ENCODE data around the gene GPR143.

GPR143 gene

GRCh38 chrX:9767375-9767774, 1.7 kb upstream of the GPR143 start:
- Histone ChIP-seq H3K4me1 (ENCODE audit: insufficient read depth, insufficient read length) (peaks cover 2% of the 10 kb centered on the region), H3K9me3 (ENCODE audit: insufficient read depth, low read length) (no peaks in the 10 kb centered on the region), H3K4me3 (ENCODE audit: insufficient read length, low read depth) (no peak overlapping the region), H3K27me3 (ENCODE audit: insufficient read depth, insufficient read length) (no peaks in the 10 kb centered on the region), H3K36me3 (ENCODE audit: insufficient read depth, insufficient read length, low read length) (peaks cover 12% of the 10 kb centered on the region), H3K9ac (ENCODE audit: insufficient read length, low read depth) (no peak overlapping the region)
- DNase-seq (ENCODE audit: low read depth, low spot score): no peak
- TF ChIP-seq ZNF274 (IDR thresholded peaks at IDR 0.05; ENCODE audit: low read depth, low read length): no peak
- no peak for TF ChIP-seq YY1 (IDR thresholded peaks at IDR 0.05; ENCODE audit: insufficient read depth, insufficient read length)
- TF ChIP-seq SUZ12 (IDR thresholded peaks at IDR 0.05; ENCODE audit: extremely low read depth, insufficient read depth, insufficient read length): no peak

DNA sequence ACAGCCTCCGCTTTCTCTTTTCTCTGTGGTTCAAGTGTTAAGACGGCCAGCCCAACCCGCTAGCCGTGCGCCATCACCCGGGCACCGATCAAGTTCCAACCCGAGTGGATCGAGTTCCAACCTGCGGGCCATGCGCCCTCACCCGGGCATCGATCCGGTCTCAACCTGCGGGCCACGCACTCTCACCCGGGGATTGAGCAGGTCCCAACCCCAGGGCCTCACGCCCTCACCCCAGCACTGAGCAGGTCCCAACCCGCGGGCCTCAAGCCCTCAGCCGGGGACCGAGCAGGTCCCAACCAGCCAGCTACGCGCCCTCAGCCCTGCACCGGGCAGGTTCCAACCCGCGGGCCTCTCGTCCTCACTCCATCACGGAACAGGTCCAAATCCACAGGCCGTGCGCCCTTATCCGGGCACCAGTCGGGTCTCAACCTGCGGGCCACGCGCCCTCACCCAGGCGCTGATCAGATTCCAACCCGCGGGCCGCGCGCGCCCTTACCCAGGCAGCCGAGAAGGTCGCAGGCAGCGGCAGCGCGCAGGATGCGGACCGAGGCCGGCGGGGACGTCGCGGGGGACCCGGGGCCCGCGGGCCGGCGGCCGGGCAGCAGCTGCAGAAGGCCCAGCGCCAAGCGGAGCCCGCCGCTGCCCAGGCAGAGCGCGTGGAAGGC, 443 bp downstream of the GPR143 start:
- no peak for TF ChIP-seq ZNF274 (IDR thresholded peaks at IDR 0.05; ENCODE audit: low read depth, low read length)
- no peak for TF ChIP-seq YY1 (IDR thresholded peaks at IDR 0.05; ENCODE audit: insufficient read depth, insufficient read length)
- TF ChIP-seq SUZ12 (IDR thresholded peaks at IDR 0.05; ENCODE audit: extremely low read depth, insufficient read depth, insufficient read length): no peak
- H3K27me3 ChIP-seq (ENCODE audit: insufficient read depth, insufficient read length): no peaks in the 10 kb centered on the region
- peak overlapping the region; percentile 80 for H3K4me3 ChIP-seq (ENCODE audit: insufficient read length, low read depth)
- H3K36me3 ChIP-seq (ENCODE audit: insufficient read depth, insufficient read length, low read length): peaks cover 17% of the 10 kb centered on the region
- H3K9ac ChIP-seq (ENCODE audit: insufficient read length, low read depth): peak overlapping the region; percentile 90
- peaks cover 2% of the 10 kb centered on the region for H3K4me1 ChIP-seq (ENCODE audit: insufficient read depth, insufficient read length)
- no peaks in the 10 kb centered on the region for H3K9me3 ChIP-seq (ENCODE audit: insufficient read depth, low read length)
- DNase-seq (ENCODE audit: low read depth, low spot score): no peak

- H3K4me3 ChIP-seq (ENCODE audit: insufficient read length, low read depth): no peak overlapping the region
- H3K9me3 ChIP-seq (ENCODE audit: insufficient read depth, low read length): no peaks in the 10 kb centered on the region
- no peaks in the 10 kb centered on the region for H3K27me3 ChIP-seq (ENCODE audit: insufficient read depth, insufficient read length)
- H3K4me1 ChIP-seq (ENCODE audit: insufficient read depth, insufficient read length): no peaks in the 10 kb centered on the region
- H3K9ac ChIP-seq (ENCODE audit: insufficient read length, low read depth): no peak overlapping the region
- peaks cover 63% of the 10 kb centered on the region for H3K36me3 ChIP-seq (ENCODE audit: insufficient read depth, insufficient read length, low read length)
- no peak for TF ChIP-seq ZNF274 (IDR thresholded peaks at IDR 0.05; ENCODE audit: low read depth, low read length)
- no peak for TF ChIP-seq YY1 (IDR thresholded peaks at IDR 0.05; ENCODE audit: insufficient read depth, insufficient read length)
- TF ChIP-seq SUZ12 (IDR thresholded peaks at IDR 0.05; ENCODE audit: extremely low read depth, insufficient read depth, insufficient read length): no peak
- no peak for DNase-seq (ENCODE audit: low read depth, low spot score)
Measured at GRCh38 chrX:9759337-9759736, 6.3 kb downstream of the GPR143 start.

DNA sequence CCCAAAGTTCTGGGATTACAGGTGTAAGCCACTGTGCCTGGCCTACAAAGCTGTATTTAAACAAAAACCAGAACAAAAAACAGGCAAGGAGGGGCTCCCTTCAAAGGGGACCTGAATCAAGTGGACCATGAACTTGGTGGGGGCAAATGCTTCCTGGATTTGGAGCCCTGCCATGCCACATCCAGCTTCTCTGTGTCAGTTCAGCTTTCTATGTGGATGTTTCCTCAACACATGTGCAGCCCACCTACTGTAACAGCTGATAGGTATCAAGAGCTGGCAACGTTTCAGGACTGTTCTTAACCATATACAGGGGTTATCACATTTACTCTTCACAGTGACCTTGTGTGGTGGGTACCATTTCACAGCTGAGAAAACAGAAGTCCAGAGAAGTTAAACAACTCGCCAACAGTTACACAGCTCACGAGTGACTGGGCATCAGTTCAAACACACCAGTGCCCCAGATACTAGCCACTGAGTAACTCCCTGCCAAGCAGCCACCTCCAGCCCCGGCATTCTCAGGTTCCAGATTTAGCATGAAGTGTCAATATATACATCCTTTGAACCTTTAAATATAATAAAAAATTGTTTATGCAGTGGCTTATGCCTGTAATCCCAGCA, 7.5 kb downstream of the GPR143 start:
- no peaks in the 10 kb centered on the region for H3K27me3 ChIP-seq (ENCODE audit: insufficient read depth, insufficient read length)
- DNase-seq (ENCODE audit: low read depth, low spot score): no peak
- TF ChIP-seq YY1 (IDR thresholded peaks at IDR 0.05; ENCODE audit: insufficient read depth, insufficient read length) (no peak), SUZ12 (IDR thresholded peaks at IDR 0.05; ENCODE audit: extremely low read depth, insufficient read depth, insufficient read length) (no peak), ZNF274 (IDR thresholded peaks at IDR 0.05; ENCODE audit: low read depth, low read length) (no peak)
- no peaks in the 10 kb centered on the region for H3K9me3 ChIP-seq (ENCODE audit: insufficient read depth, low read length)
- no peaks in the 10 kb centered on the region for H3K4me1 ChIP-seq (ENCODE audit: insufficient read depth, insufficient read length)
- H3K9ac ChIP-seq (ENCODE audit: insufficient read length, low read depth): no peak overlapping the region
- no peak overlapping the region for H3K4me3 ChIP-seq (ENCODE audit: insufficient read length, low read depth)
- H3K36me3 ChIP-seq (ENCODE audit: insufficient read depth, insufficient read length, low read length): peaks cover 65% of the 10 kb centered on the region

DNA sequence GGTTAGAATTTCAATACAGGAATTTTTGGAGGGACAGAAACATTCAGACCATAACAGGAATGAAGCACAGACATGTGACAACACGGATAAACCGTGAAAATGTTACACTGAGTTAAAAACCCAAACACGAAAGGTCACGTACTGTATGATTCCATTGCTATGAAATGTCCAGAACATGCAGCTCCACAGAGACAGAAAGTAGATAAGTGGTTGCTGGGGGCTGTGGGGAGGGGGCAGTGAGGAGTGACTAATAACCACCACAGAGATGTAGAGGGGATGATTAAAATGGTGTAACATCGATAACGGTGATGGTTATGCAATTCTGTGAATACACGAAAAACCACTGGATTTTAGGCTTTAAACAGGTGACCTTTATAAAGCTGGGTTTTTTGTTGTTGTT, 8.3 kb downstream of the GPR143 start:
- Histone ChIP-seq H3K27me3 (ENCODE audit: insufficient read depth, insufficient read length) (no peaks in the 10 kb centered on the region), H3K9ac (ENCODE audit: insufficient read length, low read depth) (no peak overlapping the region), H3K9me3 (ENCODE audit: insufficient read depth, low read length) (no peaks in the 10 kb centered on the region), H3K4me1 (ENCODE audit: insufficient read depth, insufficient read length) (no peaks in the 10 kb centered on the region), H3K36me3 (ENCODE audit: insufficient read depth, insufficient read length, low read length) (peaks cover 66% of the 10 kb centered on the region), H3K4me3 (ENCODE audit: insufficient read length, low read depth) (no peak overlapping the region)
- TF ChIP-seq SUZ12 (IDR thresholded peaks at IDR 0.05; ENCODE audit: extremely low read depth, insufficient read depth, insufficient read length) (no peak), YY1 (IDR thresholded peaks at IDR 0.05; ENCODE audit: insufficient read depth, insufficient read length) (no peak), ZNF274 (IDR thresholded peaks at IDR 0.05; ENCODE audit: low read depth, low read length) (no peak)
- no peak for DNase-seq (ENCODE audit: low read depth, low spot score)

GRCh38 chrX:9749146-9749692, 16.4 kb downstream of the GPR143 start:
- peaks cover 44% of the 10 kb centered on the region for H3K36me3 ChIP-seq (ENCODE audit: insufficient read depth, insufficient read length, low read length)
- no peaks in the 10 kb centered on the region for H3K27me3 ChIP-seq (ENCODE audit: insufficient read depth, insufficient read length)
- no peaks in the 10 kb centered on the region for H3K9me3 ChIP-seq (ENCODE audit: insufficient read depth, low read length)
- H3K9ac ChIP-seq (ENCODE audit: insufficient read length, low read depth): no peak overlapping the region
- peaks cover 3% of the 10 kb centered on the region for H3K4me1 ChIP-seq (ENCODE audit: insufficient read depth, insufficient read length)
- H3K4me3 ChIP-seq (ENCODE audit: insufficient read length, low read depth): no peak overlapping the region
- no peak for TF ChIP-seq YY1 (IDR thresholded peaks at IDR 0.05; ENCODE audit: insufficient read depth, insufficient read length)
- no peak for TF ChIP-seq ZNF274 (IDR thresholded peaks at IDR 0.05; ENCODE audit: low read depth, low read length)
- TF ChIP-seq SUZ12 (IDR thresholded peaks at IDR 0.05; ENCODE audit: extremely low read depth, insufficient read depth, insufficient read length): no peak
- DNase-seq (ENCODE audit: low read depth, low spot score): no peak

GRCh38 chrX:9747644-9748043, 18.0 kb downstream of the GPR143 start:
- TF ChIP-seq SUZ12 (IDR thresholded peaks at IDR 0.05; ENCODE audit: extremely low read depth, insufficient read depth, insufficient read length): no peak
- no peak for TF ChIP-seq YY1 (IDR thresholded peaks at IDR 0.05; ENCODE audit: insufficient read depth, insufficient read length)
- no peak for TF ChIP-seq ZNF274 (IDR thresholded peaks at IDR 0.05; ENCODE audit: low read depth, low read length)
- no peak for DNase-seq (ENCODE audit: low read depth, low spot score)
- no peaks in the 10 kb centered on the region for H3K27me3 ChIP-seq (ENCODE audit: insufficient read depth, insufficient read length)
- H3K4me3 ChIP-seq (ENCODE audit: insufficient read length, low read depth): no peak overlapping the region
- peaks cover 43% of the 10 kb centered on the region for H3K36me3 ChIP-seq (ENCODE audit: insufficient read depth, insufficient read length, low read length)
- peaks cover 3% of the 10 kb centered on the region for H3K4me1 ChIP-seq (ENCODE audit: insufficient read depth, insufficient read length)
- no peaks in the 10 kb centered on the region for H3K9me3 ChIP-seq (ENCODE audit: insufficient read depth, low read length)
- no peak overlapping the region for H3K9ac ChIP-seq (ENCODE audit: insufficient read length, low read depth)
